Lower leg skin (tissue), 4 donors: ENCODE results near the gene ZER1. TPM values are rescaled to one million over a fixed set of nuclear protein-coding genes. Genes with fewer than 3 reads are reported as not detected.

Experiments used
- DNase-seq, 2 donors: peaks; one replicate each; pipeline ENCODE4 v3.0.0-alpha.2; 2019; ENCODE audit warnings: low spot score in 2 of 2
- H3K4me3 ChIP-seq: fragments of 200-600 bp; sonication (generic); 2 replicates; pipeline ENCODE4 v1.5.1; 2017; ENCODE audit warnings: mild to moderate bottlenecking, low read depth; ENCODE audit not compliant: poor library complexity, severe bottlenecking
- POLR2A ChIP-seq, 2 donors: fragments of 450-650 bp; IDR thresholded peaks; one replicate each; pipeline ENCODE4 v1.6.1; 2016 to 2017; ENCODE audit warnings: antibody characterized with exemption in 2 of 2, mild to moderate bottlenecking in 1 of 2, moderate library complexity in 1 of 2
- WGBS, 2 donors: methylation state at CpG; one replicate each; pipeline ENCODE4 v1.1.5; 2018; 5-methylcytosine and 5-hydroxymethylcytosine counted together
- intact Hi-C: fragments of 100-400 bp; cut with DNase I; formaldehyde crosslinking; loops from one replicate; pipeline ENCODE4 v1.15.0; 2023; ENCODE audit warnings: low total_unique reads
- total RNA-seq, 4 donors: library from RNA; depleted of rRNA; stranded (reverse); fragments of >200 nt; gene quantifications; one replicate each; pipeline ENCODE4 v1.1.0, GENCODE V29; 2016
- TF ChIP-seq, protein P1 (sequence below), 3 donors: fragments of 450-650 bp; IDR thresholded peaks; one replicate each; pipeline ENCODE4 v1.5.1; 2016; ENCODE audit warnings: antibody characterized with exemption in 3 of 3, mild to moderate bottlenecking in 3 of 3, moderate library complexity in 2 of 3

The ZER1 gene
- total RNA-seq, 4 donors from 2014 or later = 66.5 to 104 (median 73.2) TPM

DNA sequence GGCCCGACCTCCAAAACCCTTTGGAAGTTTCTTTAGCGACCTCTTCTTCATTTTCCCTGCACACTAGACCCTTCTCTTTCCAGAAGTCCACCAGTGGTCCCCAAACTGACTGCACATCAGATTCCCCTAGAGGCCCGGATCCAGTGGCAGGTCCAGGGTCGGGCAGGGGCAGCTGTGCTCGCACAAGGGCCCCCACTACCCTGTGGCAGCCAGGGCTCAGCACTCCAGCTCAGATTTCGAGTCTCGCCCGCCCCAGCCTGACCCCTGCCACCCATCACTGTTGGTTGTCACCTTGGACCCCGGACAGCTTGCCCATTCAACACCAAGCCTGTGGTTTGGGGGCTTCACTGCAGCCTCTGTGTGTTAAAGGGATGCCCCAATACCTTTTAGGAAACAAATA is 40.0 kb downstream of the ZER1 start:
- no peak for DNase-seq
- H3K4me3 ChIP-seq = no peak overlapping the region
- WGBS, 2 donors = 69 to 84% methylated on average over 7 to 9 of the region's 9 CpGs
- intact Hi-C loops = no loop called here
- TF ChIP-seq POLR2A (IDR thresholded peaks at IDR 0.05) = no peak
- TF ChIP-seq, protein P1, sequence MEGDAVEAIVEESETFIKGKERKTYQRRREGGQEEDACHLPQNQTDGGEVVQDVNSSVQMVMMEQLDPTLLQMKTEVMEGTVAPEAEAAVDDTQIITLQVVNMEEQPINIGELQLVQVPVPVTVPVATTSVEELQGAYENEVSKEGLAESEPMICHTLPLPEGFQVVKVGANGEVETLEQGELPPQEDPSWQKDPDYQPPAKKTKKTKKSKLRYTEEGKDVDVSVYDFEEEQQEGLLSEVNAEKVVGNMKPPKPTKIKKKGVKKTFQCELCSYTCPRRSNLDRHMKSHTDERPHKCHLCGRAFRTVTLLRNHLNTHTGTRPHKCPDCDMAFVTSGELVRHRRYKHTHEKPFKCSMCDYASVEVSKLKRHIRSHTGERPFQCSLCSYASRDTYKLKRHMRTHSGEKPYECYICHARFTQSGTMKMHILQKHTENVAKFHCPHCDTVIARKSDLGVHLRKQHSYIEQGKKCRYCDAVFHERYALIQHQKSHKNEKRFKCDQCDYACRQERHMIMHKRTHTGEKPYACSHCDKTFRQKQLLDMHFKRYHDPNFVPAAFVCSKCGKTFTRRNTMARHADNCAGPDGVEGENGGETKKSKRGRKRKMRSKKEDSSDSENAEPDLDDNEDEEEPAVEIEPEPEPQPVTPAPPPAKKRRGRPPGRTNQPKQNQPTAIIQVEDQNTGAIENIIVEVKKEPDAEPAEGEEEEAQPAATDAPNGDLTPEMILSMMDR (IDR thresholded peaks at IDR 0.05) = no peak

GRCh38 chr9:128731093-128731492 is 40.6 kb downstream of the ZER1 start:
- DNase-seq = no peak
- H3K4me3 ChIP-seq = no peak overlapping the region
- no peak for TF ChIP-seq POLR2A (IDR thresholded peaks at IDR 0.05)
- intact Hi-C loops = no loop called here
- 88 to 91% methylated on average over 13 of the region's 13 CpGs for WGBS, 2 donors

GRCh38 chr9:128729766-128730517 is 41.8 kb downstream of the ZER1 start:
- intact Hi-C loops = no loop called here
- no peak for TF ChIP-seq POLR2A (IDR thresholded peaks at IDR 0.05)
- WGBS, 2 donors = 82 to 83% methylated on average over 27 of the region's 27 CpGs
- H3K4me3 ChIP-seq = no peak overlapping the region
- no peak for DNase-seq

DNA sequence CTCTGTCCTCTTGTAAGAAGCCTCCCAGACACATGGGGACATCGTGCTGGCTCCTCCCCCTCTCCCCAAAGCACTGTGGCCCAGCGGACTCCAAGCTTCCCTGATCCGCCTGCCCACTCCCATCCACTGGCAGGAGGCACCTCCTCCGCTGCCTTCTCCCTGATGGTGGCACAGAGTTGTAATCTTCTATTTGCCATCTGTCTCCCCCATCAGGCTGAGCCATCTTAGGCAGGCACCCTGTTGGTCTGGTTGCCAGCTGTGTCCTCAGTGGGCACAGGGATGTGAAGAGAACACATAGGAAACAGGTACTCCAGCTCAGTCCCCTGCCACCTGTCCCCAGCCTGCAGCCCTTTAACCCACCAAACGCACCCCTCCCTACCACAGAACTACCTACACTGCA is 42.4 kb downstream of the ZER1 start:
- no peak overlapping the region for H3K4me3 ChIP-seq
- whole genome bisulfite sequencing, 2 donors = 68 to 73% methylated on average over 5 of the region's 5 CpGs
- DNase-seq = no peak
- TF ChIP-seq POLR2A (IDR thresholded peaks at IDR 0.05) = no peak
- TF ChIP-seq, protein P1 (IDR thresholded peaks at IDR 0.05) = no peak
- intact Hi-C loops = no loop called here

- TF ChIP-seq, protein P1 (IDR thresholded peaks at IDR 0.05) = no peak
- no peak for TF ChIP-seq POLR2A (IDR thresholded peaks at IDR 0.05)
- no peak for DNase-seq
- 52 to 59% methylated on average over 7 of the region's 7 CpGs for WGBS, 2 donors
- intact Hi-C loops = no loop called here
- no peak overlapping the region for H3K4me3 ChIP-seq
These were observed 43.4 kb downstream of the ZER1 start for GRCh38 chr9:128728298-128728697.

DNA sequence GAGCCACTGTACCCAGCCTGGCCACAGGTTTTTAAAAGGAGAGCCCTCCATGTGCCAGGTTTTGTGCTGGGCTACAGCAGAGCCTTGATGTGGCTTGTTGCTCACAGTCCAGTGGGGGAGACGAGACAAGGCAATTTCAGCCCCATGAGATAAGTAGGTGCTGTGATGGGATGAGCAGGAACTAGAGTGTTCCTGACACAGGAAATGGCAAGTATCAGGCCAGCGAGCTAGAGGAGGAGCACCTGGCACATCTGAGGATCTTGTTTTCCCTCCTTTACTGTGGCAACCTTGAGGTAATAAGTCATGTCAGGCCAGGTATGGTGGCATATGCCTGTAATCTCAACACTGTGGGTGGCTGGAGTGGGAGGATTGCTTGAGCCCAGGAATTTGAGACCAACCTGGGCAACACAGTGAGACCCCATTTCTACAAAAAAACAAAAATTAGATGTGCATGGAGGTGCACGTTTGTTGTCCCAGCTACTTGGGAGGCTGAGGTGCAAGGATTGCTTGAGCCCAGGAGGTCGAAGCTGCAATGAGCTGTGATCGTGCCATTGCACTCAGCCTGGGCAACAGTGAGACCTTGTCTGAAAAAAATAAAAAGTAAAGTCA is 44.0 kb downstream of the ZER1 start:
- DNase-seq = no peak
- no peak for TF ChIP-seq POLR2A (IDR thresholded peaks at IDR 0.05)
- TF ChIP-seq, protein P1 (IDR thresholded peaks at IDR 0.05) = no peak
- intact Hi-C loops = no loop called here
- H3K4me3 ChIP-seq = no peak overlapping the region
- 75 to 79% methylated on average over 5 of the region's 5 CpGs for WGBS, 2 donors
